HepG2 (cell line): ENCODE results near the gene PRR29. TPM values are rescaled to one million over a fixed set of nuclear protein-coding genes. Genes with fewer than 3 reads are reported as not detected.

ENCODE experiments used
- ATAC-seq: fragments of 200-7000 bp; cut with Tn5 transposase; 3 replicates; pipeline ENCODE4 v1.9.1; 2020; ENCODE audit warnings: mild to moderate bottlenecking, moderate library complexity
- BruUV-seq: library from RNA; stranded (reverse); fragments of 400-500 nt; replicated peaks from 2 replicates; lab custom pipeline; 2021; lab: Mats Ljungman, UMichigan
- CTCF ChIA-PET: fragments of 300-600 bp; formaldehyde crosslinking; extraction: SDS; loops from one replicate; lab custom pipeline; 2021; ENCODE audit warnings: low total read pairs, inconsistent platforms, low intra/inter-chr PET ratio; lab: Yijun Ruan, JAX
- POLR2A ChIA-PET: fragments of 350-600 bp; sonication (Branson Sonifier 250); formaldehyde crosslinking; loops from one replicate; lab custom pipeline; 2020; ENCODE audit warnings: antibody characterized with exemption, inconsistent platforms; lab: Yijun Ruan, JAX
- DNase-seq: peaks from one replicate; pipeline ENCODE4 v3.0.0-alpha.2; 2015; ENCODE audit warnings: low spot score
- FAIRE-seq: peaks from 3 replicates; lab custom pipeline; 2011; peaks lifted over from hg19 to GRCh38; lab: Jason Lieb, UNC
- H2AFZ ChIP-seq: one replicate; pipeline ENCODE4 v1.6.1; 2011; ENCODE audit warnings: low read length, inconsistent platforms
- H3K27ac ChIP-seq: fragments of 300-600 bp; 3 replicates; pipeline ENCODE4 v1.8.0; 2011; ENCODE audit warnings: mixed run types, mild to moderate bottlenecking, mixed read lengths, low read length, inconsistent platforms; ENCODE audit not compliant: insufficient read depth; ENCODE audit errors: extremely low read length
- H3K27me3 ChIP-seq, 2 experiments: fragments of 200-600 bp in 1 of 2; 2 replicates in 1 of 2; 3 replicates in 1 of 2; pipeline versions ENCODE4 v1.6.0 to v1.8.0; 2011; ENCODE audit warnings: low read length in 2 of 2, mild to moderate bottlenecking in 2 of 2, moderate library complexity in 2 of 2, inconsistent platforms in 1 of 2; ENCODE audit not compliant: insufficient read depth in 2 of 2, control insufficient read depth in 1 of 2
- H3K36me3 ChIP-seq, 2 experiments: fragments of 200-600 bp in 1 of 2; replicated peaks in 1 of 2; 2 replicates in 1 of 2; 3 replicates in 1 of 2; pipeline versions ENCODE4 v1.5.1 to v1.8.0; 2011; ENCODE audit warnings: low read length in 2 of 2, inconsistent platforms in 1 of 2; ENCODE audit not compliant: insufficient read depth in 2 of 2, control insufficient read depth in 1 of 2
- H3K4me1 ChIP-seq: 2 replicates; pipeline ENCODE4 v1.5.1; 2012; ENCODE audit warnings: low read length, inconsistent platforms; ENCODE audit not compliant: insufficient read depth
- H3K4me2 ChIP-seq: 2 replicates; pipeline ENCODE4 v1.6.0; 2011; ENCODE audit warnings: low read depth, low read length, inconsistent platforms
- H3K4me3 ChIP-seq, 3 experiments: fragments of 200-600 bp in 1 of 3; sonication (generic), shearing (Covaris generic) in 1 of 3; replicated peaks in 1 of 3; 2 replicates each; pipeline ENCODE4 v1.5.1; 2011 to 2016; ENCODE audit warnings: low read length in 3 of 3, inconsistent platforms in 2 of 3, low read depth in 2 of 3, mild to moderate bottlenecking in 2 of 3, control low read depth in 1 of 3, mixed read lengths in 1 of 3; ENCODE audit not compliant: insufficient read depth in 1 of 3
- H3K79me2 ChIP-seq: one replicate; pipeline ENCODE4 v1.6.1; 2011; ENCODE audit warnings: low read length, inconsistent platforms; ENCODE audit not compliant: insufficient read depth
- H3K9ac ChIP-seq: 2 replicates; pipeline ENCODE4 v1.6.0; 2011; ENCODE audit warnings: mild to moderate bottlenecking, low read depth, low read length, inconsistent platforms; ENCODE audit not compliant: insufficient read depth
- H3K9me3 ChIP-seq: 2 replicates; pipeline ENCODE4 v1.5.1; 2012; ENCODE audit warnings: mild to moderate bottlenecking, low read length
- H4K20me1 ChIP-seq: 2 replicates; pipeline ENCODE4 v1.6.0; 2011; ENCODE audit warnings: inconsistent platforms, mild to moderate bottlenecking, low read length, moderate library complexity; ENCODE audit not compliant: insufficient read depth
- MTF2 ChIP-seq: sonication (generic); formaldehyde crosslinking; IDR thresholded peaks from 2 replicates; pipeline ENCODE4 v1.5.0; 2020; ENCODE audit warnings: missing genetic modification reagents, borderline replicate concordance
- ZNF225 ChIP-seq: sonication (generic); formaldehyde crosslinking; IDR thresholded peaks from 2 replicates; pipeline ENCODE4 v1.4.0; 2020; ENCODE audit warnings: mild to moderate bottlenecking, missing genetic modification reagents
- ZNF879 ChIP-seq: sonication (generic); formaldehyde crosslinking; IDR thresholded peaks from 2 replicates; pipeline ENCODE4 v1.8.1; 2023; ENCODE audit warnings: missing genetic modification reagents
- ZSCAN25 ChIP-seq: sonication (generic); formaldehyde crosslinking; IDR thresholded peaks from 2 replicates; pipeline ENCODE4 v1.8.0; 2022; ENCODE audit warnings: mild to moderate bottlenecking, missing genetic modification reagents
- WGBS: methylation state at CpG from one replicate; pipeline ENCODE4 v1.1.6; 2017; ENCODE audit warnings: low lambda C conversion rate; 5-methylcytosine and 5-hydroxymethylcytosine counted together
- in situ Hi-C: cut with HindIII; loops from 2 replicates; pipeline ENCODE4 v1.10.0; 2017; ENCODE audit warnings: low pct_unique_long_range_greater_than_20kb; ENCODE audit not compliant: extremely low pct_ligation_motif_present
- intact Hi-C: fragments of 100-400 bp; cut with micrococcal nuclease; formaldehyde crosslinking; loops from one replicate; pipeline ENCODE4 v1.10.0; 2022; ENCODE audit not compliant: unreplicated experiment
- polyA plus RNA-seq, 8 experiments: library from polyadenylated mRNA; depleted of rRNA in 3 of 8; stranded (reverse) in 7 of 8; unstranded in 1 of 8; fragments of >200 nt; fragmentation: Illumina TruSeq in 4 of 8; extraction: Trizol in 4 of 8; gene quantifications; 2 replicates each; pipeline versions ENCODE4 v1.2.1 to v1.2.3, GENCODE V29; 2011 to 2016; ENCODE audit warnings: low read depth in 4 of 8, missing spikeins in 1 of 8, mixed read lengths in 1 of 8; ENCODE audit not compliant: insufficient read depth in 1 of 8
- total RNA-seq, 5 experiments: library from RNA; depleted of rRNA; stranded (reverse); fragments of >200 nt; fragmentation: Illumina TruSeq; extraction: Trizol; gene quantifications; 2 replicates each; pipeline ENCODE4 v1.2.3, GENCODE V29; 2016; ENCODE audit warnings: low read depth in 1 of 5
- TF ChIP-seq, protein P1 (sequence below): sonication (generic); formaldehyde crosslinking; IDR thresholded peaks from 2 replicates; pipeline ENCODE4 v1.4.0; 2020; ENCODE audit warnings: missing genetic modification reagents, borderline replicate concordance
- TF ChIP-seq, protein P2 (sequence below): sonication (generic); formaldehyde crosslinking; IDR thresholded peaks from 2 replicates; pipeline ENCODE4 v1.5.1; 2020; ENCODE audit warnings: mild to moderate bottlenecking, missing genetic modification reagents, moderate library complexity

The PRR29 gene
- total and polyA plus RNA-seq, 2 of the 13 experiments (the other 11 are each of a cell fraction or from before 2014, with no cell fraction given) = 0.07 to 0.20 TPM

GRCh38 chr17:63988741-63989621, 9.2 kb upstream of the PRR29 start:
- ChIA-PET POLR2A (no interaction called here), CTCF (interaction anchor here (0.9 kb wide), 1 partner anchor 77 kb away, joined by 3 read pairs; no protein-coding TSS in a partner anchor)
- ATAC-seq (peak; percentile 25), DNase-seq (no peak), FAIRE-seq (no peak)
- Histone ChIP-seq H3K27me3 (peaks cover 19 to 55% of the 10 kb centered on the region in 2 experiments; a peak in 4 of 5 replicates), H3K36me3 (no peaks in the 10 kb centered on the region), H3K79me2 (no peaks in the 10 kb centered on the region), H3K27ac (no peak overlapping the region), H3K4me3 (peak overlapping the region in 2 of 3 experiments; percentile 31 to 34; a peak in 2 of 6 replicates), H2AFZ (no peak overlapping the region), H3K4me2 (peak overlapping the region; percentile 57), H3K4me1 (peaks cover 27% of the 10 kb centered on the region), H4K20me1 (no peaks in the 10 kb centered on the region), H3K9me3 (no peaks in the 10 kb centered on the region), H3K9ac (no peak overlapping the region)
- in situ Hi-C loops (no loop called here), intact Hi-C loops (no loop called here)
- 0 out of 2 replicates have a peak, but pooled peaks have one; percentile 13 for TF ChIP-seq ZSCAN25 (CRISPR knock-in tag)
- TF ChIP-seq, protein P1, sequence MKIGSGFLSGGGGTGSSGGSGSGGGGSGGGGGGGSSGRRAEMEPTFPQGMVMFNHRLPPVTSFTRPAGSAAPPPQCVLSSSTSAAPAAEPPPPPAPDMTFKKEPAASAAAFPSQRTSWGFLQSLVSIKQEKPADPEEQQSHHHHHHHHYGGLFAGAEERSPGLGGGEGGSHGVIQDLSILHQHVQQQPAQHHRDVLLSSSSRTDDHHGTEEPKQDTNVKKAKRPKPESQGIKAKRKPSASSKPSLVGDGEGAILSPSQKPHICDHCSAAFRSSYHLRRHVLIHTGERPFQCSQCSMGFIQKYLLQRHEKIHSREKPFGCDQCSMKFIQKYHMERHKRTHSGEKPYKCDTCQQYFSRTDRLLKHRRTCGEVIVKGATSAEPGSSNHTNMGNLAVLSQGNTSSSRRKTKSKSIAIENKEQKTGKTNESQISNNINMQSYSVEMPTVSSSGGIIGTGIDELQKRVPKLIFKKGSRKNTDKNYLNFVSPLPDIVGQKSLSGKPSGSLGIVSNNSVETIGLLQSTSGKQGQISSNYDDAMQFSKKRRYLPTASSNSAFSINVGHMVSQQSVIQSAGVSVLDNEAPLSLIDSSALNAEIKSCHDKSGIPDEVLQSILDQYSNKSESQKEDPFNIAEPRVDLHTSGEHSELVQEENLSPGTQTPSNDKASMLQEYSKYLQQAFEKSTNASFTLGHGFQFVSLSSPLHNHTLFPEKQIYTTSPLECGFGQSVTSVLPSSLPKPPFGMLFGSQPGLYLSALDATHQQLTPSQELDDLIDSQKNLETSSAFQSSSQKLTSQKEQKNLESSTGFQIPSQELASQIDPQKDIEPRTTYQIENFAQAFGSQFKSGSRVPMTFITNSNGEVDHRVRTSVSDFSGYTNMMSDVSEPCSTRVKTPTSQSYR = peak; percentile 52; the same call in 1 of the 2 replicates
- TF ChIP-seq, protein P2, sequence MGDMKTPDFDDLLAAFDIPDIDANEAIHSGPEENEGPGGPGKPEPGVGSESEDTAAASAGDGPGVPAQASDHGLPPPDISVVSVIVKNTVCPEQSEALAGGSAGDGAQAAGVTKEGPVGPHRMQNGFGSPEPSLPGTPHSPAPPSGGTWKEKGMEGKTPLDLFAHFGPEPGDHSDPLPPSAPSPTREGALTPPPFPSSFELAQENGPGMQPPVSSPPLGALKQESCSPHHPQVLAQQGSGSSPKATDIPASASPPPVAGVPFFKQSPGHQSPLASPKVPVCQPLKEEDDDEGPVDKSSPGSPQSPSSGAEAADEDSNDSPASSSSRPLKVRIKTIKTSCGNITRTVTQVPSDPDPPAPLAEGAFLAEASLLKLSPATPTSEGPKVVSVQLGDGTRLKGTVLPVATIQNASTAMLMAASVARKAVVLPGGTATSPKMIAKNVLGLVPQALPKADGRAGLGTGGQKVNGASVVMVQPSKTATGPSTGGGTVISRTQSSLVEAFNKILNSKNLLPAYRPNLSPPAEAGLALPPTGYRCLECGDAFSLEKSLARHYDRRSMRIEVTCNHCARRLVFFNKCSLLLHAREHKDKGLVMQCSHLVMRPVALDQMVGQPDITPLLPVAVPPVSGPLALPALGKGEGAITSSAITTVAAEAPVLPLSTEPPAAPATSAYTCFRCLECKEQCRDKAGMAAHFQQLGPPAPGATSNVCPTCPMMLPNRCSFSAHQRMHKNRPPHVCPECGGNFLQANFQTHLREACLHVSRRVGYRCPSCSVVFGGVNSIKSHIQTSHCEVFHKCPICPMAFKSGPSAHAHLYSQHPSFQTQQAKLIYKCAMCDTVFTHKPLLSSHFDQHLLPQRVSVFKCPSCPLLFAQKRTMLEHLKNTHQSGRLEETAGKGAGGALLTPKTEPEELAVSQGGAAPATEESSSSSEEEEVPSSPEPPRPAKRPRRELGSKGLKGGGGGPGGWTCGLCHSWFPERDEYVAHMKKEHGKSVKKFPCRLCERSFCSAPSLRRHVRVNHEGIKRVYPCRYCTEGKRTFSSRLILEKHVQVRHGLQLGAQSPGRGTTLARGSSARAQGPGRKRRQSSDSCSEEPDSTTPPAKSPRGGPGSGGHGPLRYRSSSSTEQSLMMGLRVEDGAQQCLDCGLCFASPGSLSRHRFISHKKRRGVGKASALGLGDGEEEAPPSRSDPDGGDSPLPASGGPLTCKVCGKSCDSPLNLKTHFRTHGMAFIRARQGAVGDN (CRISPR knock-in tag) = peak; percentile 32; the same call in 1 of the 2 replicates
- no peak for TF ChIP-seq ZNF225
- TF ChIP-seq MTF2 (CRISPR knock-in tag) = peak; percentile 32; the same call in 1 of the 2 replicates
- TF ChIP-seq ZNF879 = no peak
- no TSS peak for BruUV-seq
- 25% methylated on average over 31 of the region's 35 CpGs for WGBS
